Loucy (cell line): ENCODE data around the gene TPSB2.

Experiments
- CTCF ChIP-seq: fragments of 200-600 bp; sonication (generic); conservative IDR thresholded peaks from 2 replicates; pipeline ENCODE4 v1.5.1; 2014; ENCODE audit warnings: mild to moderate bottlenecking, antibody characterized with exemption, low read length
- EZH2phosphoT487 ChIP-seq: fragments of 200-600 bp; IDR thresholded peaks from 2 replicates; pipeline ENCODE4 v1.6.1; 2018; ENCODE audit warnings: antibody characterized with exemption, mild to moderate bottlenecking, moderate library complexity, borderline replicate concordance

GRCh38 chr16:1198194-1198593, 31.8 kb downstream of the TPSB2 start:
- TF ChIP-seq CTCF (no peak), EZH2phosphoT487 (no peak)
